ENCODE data around the gene NIPAL4.

Gene NIPAL4

GRCh38 chr5:157514974-157515373 lies 55.0 kb downstream of the NIPAL4 start:
- DNase-seq, result no peak

- peak in 1 of 51 donors; percentile 20 for DNase-seq
Observed at GRCh38 chr5:157516006-157516405, 56.0 kb downstream of the NIPAL4 start.

- DNase-seq, result peak in 1 of 51 donors; percentile 18
Observed at GRCh38 chr5:157516626-157517325, 56.8 kb downstream of the NIPAL4 start.

GRCh38 chr5:157518963-157519362 lies 59.0 kb downstream of the NIPAL4 start:
- DNase-seq, result no peak

- DNase-seq, result no peak
Observed at GRCh38 chr5:157519579-157520253, 59.7 kb downstream of the NIPAL4 start.

- DNase-seq, result no peak
Observed at GRCh38 chr5:157520911-157521703, 61.1 kb downstream of the NIPAL4 start.

GRCh38 chr5:157521704-157522029 lies 61.7 kb downstream of the NIPAL4 start:
- DNase-seq, result no peak

GRCh38 chr5:157523976-157524375 lies 64.0 kb downstream of the NIPAL4 start:
- DNase-seq, result peak in 1 of 51 donors; percentile 9

All from hypothalamus (tissue), 51 donors.